ENCODE data around the gene ABCC2.
A peak's percentile ranks its signal among the peaks of the same experiment; 100 is the strongest.

Gene ABCC2

GRCh38 chr10:99775850-99776249 is 6.6 kb upstream of the ABCC2 start:
- DNase-seq = peak; percentile 82

- peak; percentile 19 for DNase-seq
Measured at GRCh38 chr10:99777918-99778714, 4.3 kb upstream of the ABCC2 start.

- DNase-seq = peak; percentile 53
Measured at GRCh38 chr10:99779335-99779734, 3.1 kb upstream of the ABCC2 start.

- DNase-seq = no peak
Measured at GRCh38 chr10:99781734-99782429, 558 bp upstream of the ABCC2 start.

GRCh38 chr10:99784016-99784726 is 1.7 kb downstream of the ABCC2 start:
- DNase-seq = no peak

- no peak for DNase-seq
Measured at GRCh38 chr10:99784727-99785441, 2.4 kb downstream of the ABCC2 start.

- DNase-seq = no peak
Measured at GRCh38 chr10:99785646-99786045, 3.2 kb downstream of the ABCC2 start.

- DNase-seq = no peak
Measured at GRCh38 chr10:99787311-99787710, 4.9 kb downstream of the ABCC2 start.

- no peak for DNase-seq
Measured at GRCh38 chr10:99787782-99788445, 5.5 kb downstream of the ABCC2 start.

GRCh38 chr10:99788598-99789256 is 6.3 kb downstream of the ABCC2 start:
- DNase-seq = no peak

GRCh38 chr10:99791831-99792230 is 9.4 kb downstream of the ABCC2 start:
- DNase-seq = no peak

GRCh38 chr10:99793819-99794218 is 11.4 kb downstream of the ABCC2 start:
- DNase-seq = no peak

- DNase-seq = no peak
Measured at GRCh38 chr10:99796928-99797327, 14.5 kb downstream of the ABCC2 start.

- DNase-seq = no peak
Measured at GRCh38 chr10:99798031-99798430, 15.6 kb downstream of the ABCC2 start.

- DNase-seq = no peak
Measured at GRCh38 chr10:99798920-99799319, 16.5 kb downstream of the ABCC2 start.

GRCh38 chr10:99799613-99800012 is 17.2 kb downstream of the ABCC2 start:
- no peak for DNase-seq

- DNase-seq = no peak
Measured at GRCh38 chr10:99804471-99804870, 22.0 kb downstream of the ABCC2 start.

- DNase-seq = no peak
Measured at GRCh38 chr10:99805190-99805589, 22.8 kb downstream of the ABCC2 start.

GRCh38 chr10:99806091-99806490 is 23.7 kb downstream of the ABCC2 start:
- no peak for DNase-seq

GRCh38 chr10:99807786-99808185 is 25.3 kb downstream of the ABCC2 start:
- no peak for DNase-seq

- DNase-seq = no peak
Measured at GRCh38 chr10:99808270-99808669, 25.8 kb downstream of the ABCC2 start.

- no peak for DNase-seq
Measured at GRCh38 chr10:99809481-99809880, 27.0 kb downstream of the ABCC2 start.

Measured in inflammatory macrophage treated with lipopolysaccharide for 4 hours (primary cell).